SH-SY5Y (cell line): Measurements from ENCODE around the gene SUB1.
A peak's percentile ranks its signal among the peaks of the same experiment; 100 is the strongest.

Experiments used
- GATA2 ChIP-seq: IDR thresholded peaks from 2 replicates; pipeline ENCODE4 v1.6.1; 2011; ENCODE audit warnings: mild to moderate bottlenecking, low read depth, low read length
- GATA3 ChIP-seq: IDR thresholded peaks from 2 replicates; pipeline ENCODE4 v1.6.1; 2011; ENCODE audit warnings: low read depth, mild to moderate bottlenecking, low read length, moderate library complexity

Gene SUB1

DNA sequence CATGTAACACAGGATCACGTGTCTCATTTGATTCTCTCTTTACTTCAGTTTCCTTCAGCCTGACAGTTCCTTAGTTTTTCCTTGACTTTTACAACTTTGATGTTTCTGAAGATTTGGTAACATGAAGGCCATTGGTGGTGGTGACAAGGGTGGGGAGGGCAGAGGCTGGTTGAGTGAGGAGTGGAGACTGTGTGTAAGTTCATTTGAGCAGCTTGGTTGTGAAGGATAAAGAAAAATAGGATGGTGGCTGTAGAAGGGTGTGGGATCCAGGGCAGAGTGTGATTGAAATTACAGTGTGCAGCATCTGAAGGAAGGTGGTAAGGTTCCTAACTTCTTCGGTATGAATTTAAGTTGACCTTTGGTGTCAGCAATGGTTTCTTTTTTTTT is 20.4 kb downstream of the SUB1 start:
- TF ChIP-seq GATA3 (no peak), GATA2 (no peak)

- TF ChIP-seq GATA2 (no peak), GATA3 (no peak)
Observed at GRCh38 chr5:32612134-32612888, 27.0 kb downstream of the SUB1 start.

DNA sequence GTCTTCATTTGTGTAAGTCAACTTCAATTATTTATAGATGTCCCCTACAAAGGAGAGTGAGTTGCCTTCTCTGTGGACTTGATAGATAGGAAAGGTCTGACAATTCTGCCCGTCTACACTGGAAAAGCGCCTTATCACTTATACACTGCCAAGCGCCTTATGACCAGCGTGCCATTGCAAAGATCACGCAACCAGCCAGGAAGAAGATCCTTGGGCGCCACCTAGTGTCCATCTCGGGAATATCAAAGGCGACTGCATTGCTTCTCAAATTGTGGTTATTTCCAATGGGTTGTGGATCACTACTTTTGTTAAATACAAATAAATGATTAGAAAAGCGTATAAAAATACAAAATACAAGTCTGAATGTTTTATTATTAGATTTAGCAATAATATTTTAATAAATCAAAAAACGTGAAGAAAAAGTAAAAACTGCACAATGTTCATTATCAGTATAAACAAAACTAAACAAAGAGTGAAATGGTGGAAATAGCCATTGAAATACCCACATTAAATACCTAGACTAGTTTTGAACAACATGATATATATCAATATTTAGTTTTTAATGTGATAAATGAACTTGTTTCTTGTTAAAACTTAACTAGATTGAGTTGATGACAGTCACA is 27.8 kb downstream of the SUB1 start:
- TF ChIP-seq GATA2 (no peak), GATA3 (no peak)

GRCh38 chr5:32615236-32615635 is 29.9 kb downstream of the SUB1 start:
- TF ChIP-seq GATA2, result no peak
- no peak for TF ChIP-seq GATA3

DNA sequence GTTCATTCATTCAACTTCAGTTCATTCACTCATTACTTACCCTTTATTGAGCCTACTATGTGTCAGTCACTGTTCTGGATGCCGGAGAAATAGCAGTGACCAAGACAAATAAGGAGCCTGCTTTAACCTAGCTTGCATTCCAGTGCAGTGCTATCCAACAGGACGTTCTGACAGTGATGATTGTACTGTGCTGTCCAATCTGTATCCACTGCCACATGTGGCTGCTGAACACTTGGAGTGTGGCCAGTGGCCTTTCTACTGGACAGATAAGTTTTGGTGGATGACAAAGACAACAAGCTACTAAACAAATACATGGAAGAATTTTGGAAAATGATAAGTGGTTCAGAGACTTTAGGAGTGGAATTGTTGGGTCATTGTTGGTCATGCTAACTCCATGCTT is 33.6 kb downstream of the SUB1 start:
- TF ChIP-seq GATA3 (no peak), GATA2 (no peak)

DNA sequence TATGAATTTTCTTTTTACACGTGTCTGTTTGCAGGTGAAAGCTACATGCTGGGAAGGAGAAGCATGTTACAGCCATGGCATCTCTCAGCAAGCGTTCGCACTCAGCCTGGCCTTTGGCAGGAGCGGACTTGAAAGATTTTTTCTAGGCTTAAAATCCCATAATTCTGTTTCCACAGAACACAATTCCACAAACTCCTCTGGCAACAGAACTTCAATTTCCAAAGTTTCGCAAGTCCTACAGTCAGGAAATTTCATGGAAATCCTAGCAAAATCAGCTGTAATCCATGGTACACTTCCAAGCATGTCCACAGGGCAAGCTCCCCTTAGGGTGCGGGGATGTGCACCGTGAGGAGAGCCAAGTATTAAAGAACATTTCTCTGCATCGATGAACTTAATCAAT is 35.9 kb downstream of the SUB1 start:
- TF ChIP-seq GATA2 (no peak), GATA3 (no peak)

DNA sequence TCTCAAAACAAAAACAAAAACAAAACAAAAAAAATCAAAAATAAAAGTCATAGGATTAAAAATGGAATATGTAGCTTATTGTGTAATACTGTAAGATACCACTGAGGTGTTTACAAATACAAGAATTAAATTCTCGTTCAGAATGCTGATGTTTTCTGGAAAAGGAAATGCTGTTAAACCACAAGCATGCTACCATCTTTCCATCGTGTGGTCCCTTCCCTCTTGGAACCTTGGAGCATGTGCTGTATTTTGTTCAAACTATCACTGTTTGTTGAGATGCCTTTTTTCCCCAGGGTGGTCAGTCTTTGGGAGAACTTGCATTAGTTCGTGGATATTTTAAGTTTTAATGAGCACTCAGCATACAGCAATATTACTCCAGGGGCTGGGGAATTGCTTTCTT is 39.7 kb downstream of the SUB1 start:
- no peak for TF ChIP-seq GATA3
- TF ChIP-seq GATA2, result no peak

DNA sequence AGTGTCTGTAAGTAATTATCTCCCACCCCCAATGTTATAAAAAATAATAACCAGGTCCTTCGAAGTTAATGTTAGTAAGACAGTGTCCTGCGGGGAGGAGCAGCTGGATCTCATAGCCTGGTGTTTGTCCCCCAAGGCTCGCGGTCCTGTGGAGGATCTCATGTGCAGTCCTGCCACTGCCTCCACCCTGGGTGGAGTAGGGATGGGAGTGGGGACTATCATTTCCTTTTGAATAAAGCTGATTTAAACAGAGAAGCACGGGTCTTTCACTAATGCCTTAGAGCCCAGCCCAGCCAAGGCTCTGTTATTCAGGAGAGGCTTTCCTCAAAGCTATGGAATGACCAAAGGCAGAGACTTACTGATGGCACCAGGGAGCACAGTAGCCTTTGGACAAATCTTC is 40.2 kb downstream of the SUB1 start:
- no peak for TF ChIP-seq GATA2
- TF ChIP-seq GATA3, result no peak

DNA sequence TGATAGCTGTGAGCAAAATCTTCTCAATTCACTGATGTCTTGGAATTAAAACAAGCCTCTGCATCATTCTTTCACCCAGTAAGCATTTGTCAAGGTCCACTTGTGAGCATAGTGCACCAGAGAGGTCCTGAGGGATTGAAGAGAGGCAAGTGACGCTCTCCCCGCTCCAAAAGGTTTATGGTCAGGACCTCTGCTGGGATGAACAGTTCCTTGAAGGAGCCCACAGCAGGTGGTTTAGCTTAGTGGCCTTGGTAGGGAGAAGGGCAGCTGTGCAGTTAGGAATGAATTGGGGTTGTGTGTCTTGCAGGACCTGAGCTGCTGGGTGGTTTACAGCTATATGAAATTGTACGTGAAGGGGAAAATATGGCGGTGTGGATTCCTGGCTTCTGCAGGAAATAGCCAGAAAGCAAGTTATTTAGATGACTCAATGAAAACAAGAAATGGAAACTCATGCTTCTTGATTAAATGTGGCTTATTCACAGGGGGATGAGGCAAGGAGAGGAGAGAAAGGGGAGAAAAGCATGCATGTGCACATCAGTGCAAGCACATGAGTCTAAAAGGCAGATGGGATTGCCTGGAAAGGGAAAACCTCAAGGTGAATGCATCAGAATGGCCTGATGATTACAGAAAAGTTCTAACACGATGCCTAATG is 42.0 kb downstream of the SUB1 start:
- TF ChIP-seq GATA3 (no peak), GATA2 (no peak)

GRCh38 chr5:32628049-32628844 is 42.9 kb downstream of the SUB1 start:
- TF ChIP-seq GATA2 (no peak), GATA3 (no peak)

GRCh38 chr5:32630867-32631491 is 45.6 kb downstream of the SUB1 start:
- no peak for TF ChIP-seq GATA3
- TF ChIP-seq GATA2, result peak; percentile 33; the same call in 1 of the 2 replicates

GRCh38 chr5:32638309-32638708 is 53.0 kb downstream of the SUB1 start:
- TF ChIP-seq GATA3 (no peak), GATA2 (no peak)

GRCh38 chr5:32639943-32640342 is 54.6 kb downstream of the SUB1 start:
- TF ChIP-seq GATA2 (no peak), GATA3 (no peak)
